NCI-H1105 treated with DMSO at 0.1 percent for 48 hours (cell line): ENCODE results near the gene WDR59.
"Not testable (repeated sequence)": the region's sequence is repeated elsewhere in the genome, so short reads cannot be mapped to it uniquely, and the experiment has no call there.

Experiments used
- DNase-seq: peaks from one replicate; lab custom pipeline; 2025; lab: John Stamatoyannopoulos, UW

The WDR59 gene

DNA sequence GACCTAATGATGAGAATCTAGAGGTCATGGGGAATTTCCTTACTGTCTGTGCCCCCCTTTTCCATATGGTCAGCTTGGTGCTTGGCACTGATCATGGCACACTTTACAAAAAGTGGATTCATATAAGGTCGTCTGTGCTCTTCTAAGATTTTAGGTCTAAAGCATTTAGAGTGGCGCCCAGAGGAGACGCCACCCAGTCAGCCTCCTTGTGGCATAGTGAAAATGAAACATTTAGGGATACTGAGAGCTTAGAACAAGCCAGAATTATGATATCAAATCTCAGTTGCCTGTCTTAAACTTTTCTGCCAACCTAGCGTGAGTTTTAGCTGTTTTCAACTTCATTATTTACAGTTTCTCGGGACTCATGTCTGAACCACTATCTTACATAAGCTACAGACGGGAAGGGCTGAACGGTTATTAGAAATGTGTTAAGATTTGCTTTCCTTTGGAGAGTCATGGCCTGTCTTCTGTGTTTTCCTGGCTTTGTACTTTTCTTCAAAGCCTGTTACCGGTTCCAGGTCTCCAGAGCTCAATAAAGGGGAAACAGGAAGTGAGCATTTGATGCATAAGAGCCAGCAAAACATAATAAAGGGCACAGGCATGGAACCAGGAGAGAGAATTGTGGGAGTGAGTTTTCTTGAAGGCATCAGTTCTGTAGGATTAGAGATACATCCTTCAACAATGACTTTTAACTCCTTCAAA is 27.6 kb upstream of the WDR59 start:
- no peak for DNase-seq

DNA sequence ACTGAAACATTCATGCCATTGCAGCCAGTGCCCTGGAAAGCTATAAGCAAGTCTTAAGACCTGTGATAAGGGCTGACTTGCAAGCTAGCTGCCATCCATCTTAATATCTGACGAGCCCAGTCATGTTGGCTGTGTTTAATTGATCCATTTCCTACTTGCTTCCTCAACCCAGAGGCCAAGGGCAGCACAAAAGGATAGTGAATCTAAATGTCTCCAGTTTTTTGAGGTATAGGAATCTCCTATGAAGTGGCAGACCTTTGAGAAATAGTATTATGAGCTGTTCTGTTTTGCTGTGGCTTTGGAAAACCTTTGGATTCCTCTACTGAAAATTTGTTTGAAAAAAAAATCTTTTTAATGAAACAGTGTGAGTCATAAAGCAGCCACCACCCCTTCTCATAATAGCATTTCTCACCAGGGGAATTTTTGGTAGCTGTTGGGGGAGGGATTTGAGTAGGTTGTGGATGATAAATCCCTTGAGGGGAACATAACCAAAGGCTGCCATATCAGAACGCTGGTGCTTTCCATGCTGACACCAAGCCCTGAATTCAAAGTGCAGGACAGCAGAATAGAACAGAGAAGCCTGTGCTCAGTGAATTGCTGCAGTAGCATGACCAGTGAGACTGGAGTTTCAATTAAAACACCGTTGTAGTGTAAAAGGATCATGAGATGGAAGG is 26.8 kb upstream of the WDR59 start:
- no peak for DNase-seq

DNA sequence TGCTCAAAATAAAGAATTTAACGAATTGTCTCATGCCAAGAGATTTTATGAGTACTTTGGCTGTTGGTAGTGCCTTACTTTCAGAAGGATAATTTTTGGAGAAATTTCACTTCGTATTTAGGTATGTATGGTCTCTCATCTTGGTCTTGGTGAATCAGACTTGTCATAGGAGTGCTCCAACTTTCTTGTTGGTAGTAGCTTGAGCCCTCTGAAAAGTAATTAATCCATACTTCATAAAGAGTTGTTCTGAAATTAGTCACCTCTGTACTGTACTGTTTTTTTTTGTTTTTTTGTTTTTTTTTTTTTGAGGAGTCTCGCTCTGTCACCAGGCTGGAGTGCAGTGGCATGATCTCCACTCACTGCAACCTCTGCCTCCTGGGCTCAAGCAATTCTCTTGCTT is 25.5 kb upstream of the WDR59 start:
- no peak for DNase-seq

DNA sequence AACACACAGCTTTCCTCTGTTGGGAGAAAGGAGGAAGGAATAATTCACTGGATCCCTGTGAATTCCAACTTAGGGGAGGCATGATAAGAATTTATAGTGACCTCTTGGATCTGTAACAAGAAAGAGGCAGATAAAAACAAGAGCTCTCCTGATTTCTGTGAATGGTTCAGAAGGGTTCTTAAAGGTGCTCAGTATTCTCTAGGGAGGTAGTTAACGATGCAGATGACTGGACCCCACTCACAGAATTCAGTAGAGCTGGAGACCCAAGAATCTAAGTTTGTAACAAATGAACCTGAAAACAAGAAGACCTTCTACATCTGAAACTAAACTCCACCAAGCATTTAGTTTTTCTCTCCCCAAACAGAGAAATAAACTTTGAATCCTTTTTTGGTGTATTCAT is 22.5 kb upstream of the WDR59 start:
- DNase-seq: no peak

DNA sequence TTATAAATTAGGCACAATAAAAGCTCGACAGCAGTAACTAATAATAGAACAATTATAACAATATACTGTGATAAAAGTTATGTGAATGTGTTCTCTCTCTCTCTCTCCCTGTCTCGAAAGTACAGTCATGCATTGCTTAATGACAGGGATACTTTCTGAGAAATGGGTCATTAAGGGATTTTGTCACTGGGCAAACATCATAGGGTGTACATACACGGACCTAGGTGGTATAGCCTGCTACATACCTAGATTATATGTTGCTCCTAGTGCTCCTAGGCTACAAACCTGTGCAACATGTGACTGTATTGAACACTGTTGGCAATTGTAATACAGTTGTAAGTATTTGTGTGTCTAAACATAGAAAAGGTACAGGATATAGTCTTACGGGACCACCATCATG is 20.8 kb upstream of the WDR59 start:
- DNase-seq: no peak

DNA sequence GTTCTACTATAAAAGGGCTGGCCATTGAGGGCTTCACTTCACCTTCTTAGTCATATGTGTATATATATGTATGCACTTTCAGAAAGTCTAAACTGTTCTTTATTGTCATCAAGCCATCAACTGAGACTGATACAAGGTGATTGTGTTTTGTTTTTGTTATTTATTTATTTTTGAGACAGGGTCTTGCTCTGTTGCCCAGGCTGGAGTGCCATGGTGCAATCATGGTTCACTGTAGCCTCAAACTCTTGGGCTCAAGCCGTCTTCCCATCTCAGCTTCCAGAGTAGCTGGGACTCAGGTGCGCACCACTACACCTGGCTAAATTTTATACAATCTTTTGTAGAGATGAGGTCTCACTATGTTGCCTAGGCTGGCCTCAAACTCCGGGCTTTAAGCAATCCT is 19.5 kb upstream of the WDR59 start:
- DNase-seq: no peak

DNA sequence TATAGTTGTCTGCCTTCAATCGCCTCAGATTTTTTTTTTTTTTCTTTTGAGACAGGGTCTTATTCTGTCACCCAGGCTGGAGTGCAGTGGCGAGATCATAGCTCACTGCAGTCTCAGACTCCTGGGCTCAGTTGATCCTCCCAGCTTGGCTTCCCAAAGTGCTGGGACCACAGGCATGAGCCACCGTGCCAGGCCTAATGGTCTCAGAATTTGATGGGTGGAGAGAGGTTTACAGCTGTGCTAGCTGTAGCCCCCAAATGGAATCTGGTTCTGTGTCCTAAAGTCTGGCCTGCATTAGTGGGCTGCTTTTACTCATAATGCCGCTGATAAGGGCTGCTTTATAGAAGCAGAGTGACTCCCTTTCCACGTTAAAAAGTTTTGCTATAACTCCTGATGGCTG is 19.0 kb upstream of the WDR59 start:
- DNase-seq: no peak

DNA sequence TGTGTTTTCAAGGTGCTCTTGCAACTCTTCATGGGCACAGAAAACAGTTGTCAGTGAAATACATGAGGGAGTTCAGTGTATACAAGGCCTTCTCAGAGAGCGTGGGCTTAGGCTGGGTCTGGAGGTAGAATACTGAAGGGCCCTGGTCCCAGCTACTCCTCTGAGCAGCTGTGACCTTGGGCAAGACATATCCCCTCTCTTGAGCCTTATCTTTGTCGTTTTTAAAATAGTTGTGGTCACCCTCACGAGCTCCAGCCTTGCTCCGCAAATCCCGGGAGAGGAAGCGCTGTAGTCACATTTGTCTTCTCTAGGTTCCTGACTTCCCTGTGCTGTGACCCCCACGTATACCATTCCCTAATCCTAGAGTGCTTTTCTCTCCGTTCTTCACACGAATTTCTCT is 17.6 kb upstream of the WDR59 start:
- DNase-seq: no peak

DNA sequence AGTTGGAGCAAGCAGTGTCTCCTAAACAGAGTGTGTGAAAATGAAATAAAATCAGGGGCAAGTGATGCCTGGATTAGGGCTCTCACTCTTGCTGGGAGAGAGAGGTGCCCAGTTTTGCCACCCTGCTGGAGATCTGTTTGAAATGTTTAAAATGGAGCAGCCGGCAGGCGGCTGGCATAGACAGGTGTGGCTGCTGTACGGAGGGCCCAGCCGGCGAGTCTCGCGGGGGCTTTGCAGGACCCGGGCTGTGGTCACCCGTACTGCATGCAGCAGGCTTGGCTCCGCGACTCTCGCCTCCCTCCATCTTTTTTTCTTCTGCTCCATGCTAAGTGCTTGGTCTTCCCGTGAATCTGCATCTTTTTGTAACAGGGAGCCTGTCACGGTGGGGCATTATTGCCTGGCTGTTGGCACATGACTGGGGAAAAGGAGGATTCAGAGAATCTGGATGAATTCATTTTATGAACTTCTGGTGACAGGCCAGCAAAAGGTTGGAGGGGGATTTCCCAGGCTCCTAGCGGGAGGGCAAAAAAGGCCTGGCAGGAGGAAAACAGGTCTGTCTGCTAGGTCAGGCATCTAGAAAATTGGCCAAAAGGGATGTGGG is 15.7 kb upstream of the WDR59 start:
- no peak for DNase-seq

DNA sequence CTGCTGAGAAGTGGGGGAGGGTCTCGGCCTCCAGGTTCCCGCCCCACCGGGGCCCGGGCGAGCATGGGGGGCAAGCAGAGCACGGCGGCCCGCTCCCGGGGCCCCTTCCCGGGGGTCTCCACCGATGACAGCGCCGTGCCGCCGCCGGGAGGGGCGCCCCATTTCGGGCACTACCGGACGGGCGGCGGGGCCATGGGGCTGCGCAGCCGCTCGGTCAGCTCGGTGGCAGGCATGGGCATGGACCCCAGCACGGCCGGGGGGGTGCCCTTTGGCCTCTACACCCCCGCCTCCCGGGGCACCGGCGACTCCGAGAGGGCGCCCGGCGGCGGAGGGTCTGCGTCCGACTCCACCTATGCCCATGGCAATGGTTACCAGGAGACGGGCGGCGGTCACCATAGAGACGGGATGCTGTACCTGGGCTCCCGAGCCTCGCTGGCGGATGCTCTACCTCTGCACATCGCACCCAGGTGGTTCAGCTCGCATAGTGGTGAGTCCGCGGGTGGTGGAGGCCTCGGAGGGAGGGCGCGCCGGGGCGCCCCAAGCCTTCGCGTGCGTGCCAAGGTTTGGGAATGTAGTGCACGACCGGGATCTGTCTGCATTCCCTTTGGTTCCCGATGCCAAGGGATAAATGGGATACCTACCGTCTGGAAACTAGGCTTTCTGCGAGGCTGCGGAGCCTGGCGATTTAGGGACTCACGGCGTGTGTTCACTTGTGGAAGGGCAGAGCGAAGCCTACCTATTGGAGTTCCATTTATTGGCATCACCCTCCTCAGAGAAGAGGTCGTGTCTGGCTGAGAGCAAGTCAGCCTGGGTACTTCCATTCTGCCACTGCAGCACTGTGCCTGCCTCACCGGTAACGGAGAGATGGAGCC is 14.9 kb upstream of the WDR59 start:
- DNase-seq: peak; percentile 60

DNA sequence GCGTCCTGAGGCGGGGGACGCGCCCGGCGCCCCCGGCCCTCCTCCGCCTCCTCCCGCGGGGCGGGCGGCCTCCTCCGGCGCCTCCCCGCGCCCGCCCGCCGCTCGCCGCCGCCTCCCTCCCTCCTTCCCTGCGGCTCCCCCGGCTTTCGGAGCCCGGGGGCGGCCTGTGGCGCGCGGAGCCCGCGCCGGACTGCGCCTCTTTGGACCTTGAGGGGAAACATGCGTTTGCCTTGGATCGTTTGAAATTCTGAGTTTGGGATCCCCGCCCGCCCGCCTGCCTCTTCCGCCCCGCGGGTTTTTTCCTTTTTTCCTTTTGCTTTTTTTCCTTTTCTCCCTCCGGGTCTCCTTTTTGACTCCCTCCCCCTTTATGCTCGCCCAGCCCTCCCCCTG is 14.3 kb upstream of the WDR59 start:
- no peak for DNase-seq

DNA sequence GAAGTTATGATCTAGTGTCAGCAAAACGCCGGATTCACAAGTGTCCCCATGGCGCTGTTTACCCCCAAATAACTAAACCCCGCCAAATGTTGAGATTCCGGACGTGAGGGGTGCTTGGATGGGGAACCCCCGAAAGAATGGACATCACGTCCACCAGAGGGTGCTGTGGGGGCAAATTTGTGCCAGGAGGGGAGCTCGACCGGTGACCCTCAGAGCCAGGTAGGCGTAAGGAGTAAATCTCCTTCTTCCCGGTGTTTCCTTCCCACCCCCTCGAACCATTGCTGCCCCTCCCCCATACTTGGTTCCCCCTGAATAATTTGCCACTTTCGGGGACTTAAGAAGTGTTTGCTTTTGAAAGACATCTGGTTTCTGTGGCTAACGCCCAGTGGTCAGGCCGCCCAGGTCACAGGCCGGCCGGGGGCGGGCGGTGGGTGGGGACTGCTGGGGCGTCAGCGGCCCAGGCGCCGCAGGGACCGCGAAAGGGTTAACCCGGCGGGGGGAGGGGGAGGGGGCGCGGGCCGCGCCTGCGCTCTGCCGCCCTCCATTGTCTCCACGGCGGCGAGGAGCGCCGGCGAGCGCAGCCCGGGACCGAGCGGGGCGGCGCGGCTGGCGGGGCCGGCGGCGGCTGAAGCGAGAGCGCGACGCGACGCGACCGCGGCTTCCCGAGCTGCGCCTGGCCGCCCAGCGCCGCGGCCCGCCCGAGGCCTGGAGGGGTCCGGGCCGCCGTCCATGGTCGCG is 13.7 kb upstream of the WDR59 start, which contains the start of gene ZNRF1:
TSS of gene ZNRF1 (plus strand) at position 544 of the 738 bp plus-strand sequence. CDS start 648 bp downstream, outside the sequence.
- DNase-seq: peak; percentile 60

DNA sequence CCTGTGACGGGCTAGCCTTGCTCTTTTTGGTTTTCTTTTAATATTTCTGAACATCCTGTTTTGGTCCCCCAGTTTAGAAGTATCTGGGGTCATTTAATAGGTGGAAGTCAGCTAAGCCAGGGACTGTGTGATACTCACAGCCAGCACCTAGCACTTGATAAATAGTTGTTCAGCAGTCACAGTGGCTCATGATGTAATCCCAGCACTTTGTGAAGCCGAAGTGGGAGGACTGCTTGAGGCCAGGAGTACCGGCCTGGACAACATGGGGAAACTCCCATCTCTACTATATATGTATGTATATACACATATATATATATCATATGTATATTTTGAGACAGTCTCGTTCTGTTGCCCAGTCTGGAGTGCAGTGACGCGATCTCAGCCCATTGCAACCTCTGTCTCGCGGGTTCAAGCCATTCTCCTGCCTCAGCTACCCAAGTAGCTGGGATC is 12.1 kb upstream of the WDR59 start:
- no peak for DNase-seq

DNA sequence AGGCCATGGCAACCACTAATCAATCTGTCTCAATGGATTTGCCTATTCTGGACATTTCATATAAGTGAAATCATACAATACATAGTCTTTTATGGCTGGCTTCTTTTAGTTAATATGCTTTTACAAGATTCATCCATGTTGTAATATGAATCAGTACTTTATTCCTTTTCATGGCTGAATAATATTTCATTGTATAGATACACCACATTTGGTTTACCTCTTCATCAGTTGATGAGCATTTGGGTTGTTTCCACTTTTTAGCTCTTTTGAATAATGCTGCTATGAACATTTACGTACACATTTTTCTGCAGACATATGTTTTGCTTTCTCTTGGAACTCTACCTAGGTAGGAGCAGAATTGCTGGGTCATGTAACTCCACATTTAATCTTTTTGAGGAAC is 11.1 kb upstream of the WDR59 start:
- no peak for DNase-seq

DNA sequence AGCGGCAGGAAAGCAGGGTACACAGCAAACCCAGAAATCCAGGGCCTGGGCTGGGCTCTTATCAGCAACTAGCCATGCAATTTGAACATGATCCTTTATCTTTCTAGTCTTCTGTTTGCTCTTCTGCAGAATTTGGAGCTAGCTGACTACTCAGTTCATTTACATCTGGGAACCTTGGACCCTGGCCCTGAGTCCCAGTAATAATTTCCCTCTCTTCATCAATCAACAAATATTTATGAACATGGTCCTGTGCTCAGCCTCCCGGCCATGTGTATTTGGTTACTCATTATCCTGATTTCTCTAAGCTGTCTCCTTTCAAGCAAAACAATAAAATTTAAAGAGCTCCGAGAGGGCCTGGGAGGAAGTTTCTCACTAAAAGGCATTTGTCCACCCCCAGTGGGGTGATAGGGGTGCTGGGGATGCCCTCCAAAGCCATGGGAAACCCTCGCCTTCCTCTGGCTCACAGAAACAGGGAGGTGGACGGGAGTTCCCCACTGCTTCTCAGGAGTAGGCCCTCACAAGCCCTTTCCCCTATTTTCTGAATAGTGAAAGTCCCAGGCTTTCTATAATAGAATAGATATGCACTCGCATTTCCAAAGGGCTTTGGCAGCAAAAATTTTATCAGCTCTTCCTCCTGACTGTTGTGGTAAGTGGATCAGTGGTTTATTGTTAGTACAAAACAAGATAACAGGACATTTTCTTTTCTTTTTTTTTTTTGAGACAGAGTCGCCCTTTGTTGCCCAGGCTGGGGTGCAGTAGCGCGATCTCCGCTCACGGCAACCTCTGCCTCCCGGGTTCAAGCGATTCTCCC is 6.9 kb upstream of the WDR59 start:
- DNase-seq: no peak

DNA sequence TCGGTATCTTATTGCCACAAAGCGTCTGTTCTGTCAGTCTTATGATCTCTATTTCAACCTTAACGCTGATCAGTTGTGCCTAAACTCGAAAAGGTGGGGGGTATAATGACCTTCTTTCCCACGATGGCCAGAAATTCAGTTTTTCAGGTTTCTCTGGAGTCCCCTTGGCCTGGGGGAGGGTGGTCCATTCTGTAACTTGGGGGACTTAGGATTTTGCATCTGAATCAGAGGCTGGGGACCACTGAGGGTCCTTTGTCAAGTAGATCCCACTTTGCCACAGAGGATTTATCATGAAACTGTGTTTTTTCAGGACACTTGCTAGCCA is 6.3 kb upstream of the WDR59 start:
- no peak for DNase-seq

DNA sequence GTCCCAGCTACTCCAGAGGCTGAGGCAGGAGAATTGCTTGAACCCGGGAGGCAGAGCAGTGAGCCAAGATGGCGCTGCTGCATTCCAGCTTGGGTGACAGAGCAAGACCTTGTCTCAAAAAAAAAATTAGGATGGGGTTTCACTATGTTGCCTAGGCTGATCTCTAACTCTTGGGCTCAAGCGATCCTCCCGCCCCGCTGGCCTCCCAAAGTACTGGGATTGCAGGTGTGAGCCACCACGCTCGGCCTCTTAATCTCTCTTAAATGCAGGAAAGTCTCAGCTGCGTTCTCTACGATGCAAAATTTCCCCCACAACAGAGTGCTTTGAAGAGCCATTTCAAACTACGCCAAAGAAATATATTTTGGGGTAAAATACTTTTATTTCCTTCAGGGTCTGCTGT is 5.9 kb upstream of the WDR59 start:
- no peak for DNase-seq

DNA sequence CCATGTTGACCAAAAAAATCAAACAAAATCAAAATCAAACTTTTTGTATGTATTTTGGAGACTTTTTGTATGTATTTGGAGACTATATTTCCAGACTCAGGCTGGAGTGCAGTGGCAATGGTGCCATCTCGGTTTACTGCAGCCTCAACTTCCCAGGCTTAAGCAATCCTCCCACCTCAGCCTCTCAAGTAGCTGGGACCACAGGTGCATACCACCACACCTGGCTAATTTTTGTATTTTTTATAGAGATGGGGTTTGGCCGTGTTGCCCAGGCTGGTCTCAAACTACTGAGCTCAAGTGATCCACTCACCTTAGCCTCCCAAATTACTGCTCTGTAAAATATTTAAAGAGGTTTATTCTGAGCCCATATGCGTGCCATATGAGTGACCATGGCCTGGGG is 4.9 kb upstream of the WDR59 start:
- not testable (repeated sequence) for DNase-seq

DNA sequence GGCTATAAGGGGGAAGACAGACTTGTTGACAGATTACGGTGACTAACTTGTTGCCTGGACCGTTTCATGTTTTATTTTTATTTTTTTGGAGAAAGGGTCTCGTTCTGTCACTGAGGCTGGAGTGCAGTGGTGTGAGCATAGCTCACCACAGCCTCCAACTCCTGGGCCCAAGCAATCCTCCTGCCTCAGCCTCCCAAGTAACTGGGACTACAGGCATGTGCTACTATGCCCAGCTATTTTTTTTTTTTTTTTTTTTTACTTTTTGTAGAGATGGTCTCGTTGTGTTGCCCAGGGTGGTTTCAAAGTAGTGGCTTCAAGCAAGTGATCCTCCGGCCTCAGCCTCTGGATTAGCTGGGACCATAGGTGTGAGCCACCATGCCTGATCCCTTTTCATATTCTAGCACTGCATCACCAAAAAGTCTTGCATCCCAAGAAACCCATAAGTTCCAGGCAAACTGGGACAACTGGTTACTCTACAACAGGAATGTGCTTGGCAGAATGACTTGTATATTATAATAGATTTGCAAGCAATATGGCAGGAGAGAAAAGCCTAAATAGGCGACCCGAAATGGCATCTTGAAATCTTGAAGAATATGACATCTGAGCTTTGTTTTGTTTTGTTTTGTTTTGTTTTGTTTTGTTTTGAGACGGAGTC is 2.2 kb upstream of the WDR59 start:
- DNase-seq: no peak

DNA sequence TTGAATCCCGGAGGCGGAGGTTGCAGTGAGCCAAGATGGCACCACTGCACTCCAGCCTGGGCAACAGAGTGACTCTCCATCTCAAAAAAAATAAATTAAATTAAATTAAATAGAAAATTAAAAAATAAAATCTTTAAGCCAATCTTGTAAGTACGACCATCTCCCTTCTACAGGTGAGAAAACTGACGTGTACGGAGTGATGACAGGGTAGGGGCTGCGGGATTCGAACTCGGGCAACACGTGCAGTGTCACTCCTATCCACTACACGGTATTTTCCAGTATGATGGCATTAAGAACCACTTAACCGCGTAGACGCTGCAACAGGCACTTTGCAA is 762 bp downstream of the WDR59 start:
- no peak for DNase-seq

DNA sequence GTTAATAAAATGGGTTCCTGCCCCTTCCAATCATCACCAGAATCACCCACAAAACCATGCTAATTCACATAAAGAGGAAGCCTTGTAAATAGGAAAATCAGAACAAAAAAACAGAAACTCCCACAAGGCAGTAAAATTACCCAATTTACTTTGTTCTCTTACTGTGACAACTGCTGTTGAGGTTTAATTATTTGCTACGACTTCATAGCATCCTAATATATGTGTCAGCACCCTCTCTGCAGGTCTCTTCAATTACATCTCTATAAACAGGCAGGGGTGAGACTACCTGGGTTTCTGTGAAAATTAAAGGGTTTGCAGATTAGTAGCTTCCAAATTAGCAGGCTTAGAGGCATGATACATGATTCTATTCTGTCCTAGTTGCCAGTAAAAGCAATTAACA is 2.7 kb downstream of the WDR59 start:
- no peak for DNase-seq
